Neutrophil (primary cell): Measurements from ENCODE around the gene IQCB1.

Source experiments
- H3K27ac ChIP-seq: fragments of 200-600 bp; sonication (generic); 2 replicates; pipeline ENCODE4 v1.5.1; 2016; ENCODE audit warnings: mild to moderate bottlenecking, moderate library complexity
- H3K27me3 ChIP-seq: fragments of 200-600 bp; sonication (generic); 2 replicates; pipeline ENCODE4 v1.6.0; 2016; ENCODE audit warnings: mild to moderate bottlenecking
- H3K36me3 ChIP-seq: fragments of 200-600 bp; sonication (generic); 2 replicates; pipeline ENCODE4 v1.5.1; 2017
- H3K4me1 ChIP-seq, 2 experiments: fragments of 200-600 bp in 1 of 2; sonication (generic) in 1 of 2; 1 replicate in 1 of 2; 2 replicates in 1 of 2; pipeline versions ENCODE4 v1.5.1 to v1.6.1; 2013 to 2016; ENCODE audit warnings: low read depth in 1 of 2, low read length in 1 of 2, mild to moderate bottlenecking in 1 of 2, moderate library complexity in 1 of 2; ENCODE audit not compliant: control insufficient read depth in 1 of 2, insufficient read depth in 1 of 2
- H3K4me3 ChIP-seq, 2 experiments: fragments of 200-600 bp in 1 of 2; sonication (generic) in 1 of 2; 1 replicate in 1 of 2; 2 replicates in 1 of 2; pipeline ENCODE4 v1.5.1; 2013 to 2016; ENCODE audit warnings: low read depth in 1 of 2, low read length in 1 of 2, mild to moderate bottlenecking in 1 of 2, moderate library complexity in 1 of 2
- H3K9me3 ChIP-seq: fragments of 200-600 bp; sonication (generic); 2 replicates; pipeline ENCODE4 v1.5.1; 2016
- TF ChIP-seq, protein P1 (sequence below): fragments of 200-600 bp; sonication (generic); IDR thresholded peaks from 2 replicates; pipeline ENCODE4 v1.5.1; 2016; ENCODE audit warnings: antibody characterized with exemption

IQCB1 gene

DNA sequence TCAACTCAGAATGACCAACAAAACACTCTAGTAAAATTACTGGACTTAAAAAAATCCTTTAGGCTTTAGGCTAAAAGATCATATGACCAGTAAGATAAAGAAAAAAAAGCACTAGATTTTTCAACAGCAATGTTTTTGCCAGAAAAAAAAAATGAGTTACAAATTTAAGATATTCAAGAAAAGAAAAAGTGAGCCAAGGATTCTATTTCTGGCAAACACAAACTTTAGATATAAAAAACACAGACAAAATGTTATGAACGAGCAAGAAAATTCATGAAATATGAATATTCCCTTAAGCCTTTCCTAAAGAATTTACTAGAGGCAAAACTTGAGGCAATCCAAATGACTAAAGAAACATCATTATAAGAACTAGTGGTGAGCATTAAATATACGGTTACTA, 94.0 kb downstream of the IQCB1 start:
- Histone ChIP-seq H3K27me3 (no peaks in the 10 kb centered on the region), H3K4me3 (no peak overlapping the region), H3K36me3 (no peaks in the 10 kb centered on the region), H3K27ac (no peak overlapping the region), H3K4me1 (no peaks in the 10 kb centered on the region), H3K9me3 (no peaks in the 10 kb centered on the region)
- TF ChIP-seq, protein P1, sequence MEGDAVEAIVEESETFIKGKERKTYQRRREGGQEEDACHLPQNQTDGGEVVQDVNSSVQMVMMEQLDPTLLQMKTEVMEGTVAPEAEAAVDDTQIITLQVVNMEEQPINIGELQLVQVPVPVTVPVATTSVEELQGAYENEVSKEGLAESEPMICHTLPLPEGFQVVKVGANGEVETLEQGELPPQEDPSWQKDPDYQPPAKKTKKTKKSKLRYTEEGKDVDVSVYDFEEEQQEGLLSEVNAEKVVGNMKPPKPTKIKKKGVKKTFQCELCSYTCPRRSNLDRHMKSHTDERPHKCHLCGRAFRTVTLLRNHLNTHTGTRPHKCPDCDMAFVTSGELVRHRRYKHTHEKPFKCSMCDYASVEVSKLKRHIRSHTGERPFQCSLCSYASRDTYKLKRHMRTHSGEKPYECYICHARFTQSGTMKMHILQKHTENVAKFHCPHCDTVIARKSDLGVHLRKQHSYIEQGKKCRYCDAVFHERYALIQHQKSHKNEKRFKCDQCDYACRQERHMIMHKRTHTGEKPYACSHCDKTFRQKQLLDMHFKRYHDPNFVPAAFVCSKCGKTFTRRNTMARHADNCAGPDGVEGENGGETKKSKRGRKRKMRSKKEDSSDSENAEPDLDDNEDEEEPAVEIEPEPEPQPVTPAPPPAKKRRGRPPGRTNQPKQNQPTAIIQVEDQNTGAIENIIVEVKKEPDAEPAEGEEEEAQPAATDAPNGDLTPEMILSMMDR: no peak

DNA sequence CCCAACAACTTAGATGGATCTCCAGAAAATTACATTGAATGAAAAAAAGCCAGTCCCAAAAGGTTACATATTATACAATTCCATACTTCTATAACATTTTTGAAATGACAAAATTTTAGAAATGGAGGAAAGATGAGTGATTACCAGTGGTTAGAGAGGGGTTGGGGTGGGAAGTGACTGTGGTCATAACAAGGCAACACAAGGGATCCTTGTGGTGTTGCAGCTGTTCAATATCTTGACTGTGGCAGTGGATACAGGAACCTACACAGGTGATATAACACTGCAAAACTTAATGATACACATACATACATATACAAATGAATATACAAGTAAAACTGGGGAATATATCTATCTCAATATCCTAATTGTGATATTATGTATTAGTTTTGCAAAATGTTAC, 95.0 kb downstream of the IQCB1 start:
- TF ChIP-seq, protein P1: no peak
- Histone ChIP-seq H3K27me3 (no peaks in the 10 kb centered on the region), H3K36me3 (no peaks in the 10 kb centered on the region), H3K4me1 (no peaks in the 10 kb centered on the region), H3K27ac (no peak overlapping the region), H3K4me3 (no peak overlapping the region), H3K9me3 (no peaks in the 10 kb centered on the region)

DNA sequence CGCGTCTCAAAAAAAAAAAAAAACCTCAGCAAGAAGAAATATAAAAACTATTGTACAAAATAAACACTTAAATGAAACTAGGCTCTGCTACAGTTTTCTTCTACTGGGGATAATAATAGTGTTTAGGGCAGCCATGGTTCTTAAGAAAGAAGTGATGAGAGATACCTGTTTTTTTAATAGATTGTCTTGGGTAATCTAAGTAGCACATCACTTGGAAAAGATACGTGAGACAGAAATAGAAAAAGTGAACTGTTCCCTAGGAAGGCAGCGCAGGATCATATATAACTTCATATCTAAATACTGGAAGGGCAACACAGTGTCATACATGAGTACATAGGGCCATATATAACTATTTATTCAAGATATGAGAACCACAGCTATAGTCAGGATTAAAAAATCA, 97.2 kb downstream of the IQCB1 start:
- Histone ChIP-seq H3K27me3 (no peaks in the 10 kb centered on the region), H3K9me3 (no peaks in the 10 kb centered on the region), H3K36me3 (no peaks in the 10 kb centered on the region), H3K4me3 (no peak overlapping the region), H3K27ac (no peak overlapping the region), H3K4me1 (no peaks in the 10 kb centered on the region)
- TF ChIP-seq, protein P1: no peak

DNA sequence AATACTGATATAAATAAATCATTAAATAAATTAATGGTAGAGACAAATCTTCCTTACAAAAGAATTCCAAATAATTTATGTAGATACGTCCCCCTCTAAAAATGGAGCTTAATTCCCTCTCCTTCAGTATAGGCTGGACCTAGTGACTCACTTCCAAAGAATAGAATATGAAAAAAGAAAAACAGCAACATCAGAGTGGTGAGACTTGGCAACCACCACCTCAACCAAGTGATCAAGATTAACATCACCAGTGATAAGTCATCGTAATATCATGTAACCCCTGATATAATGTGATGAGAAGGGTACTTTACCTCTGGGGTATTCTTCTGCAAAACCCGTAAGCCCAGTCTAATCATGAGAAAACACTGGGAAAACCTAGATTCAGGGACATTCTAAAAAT, 98.7 kb downstream of the IQCB1 start:
- Histone ChIP-seq H3K27ac (no peak overlapping the region), H3K4me3 (no peak overlapping the region), H3K27me3 (no peaks in the 10 kb centered on the region), H3K36me3 (no peaks in the 10 kb centered on the region), H3K9me3 (no peaks in the 10 kb centered on the region), H3K4me1 (no peaks in the 10 kb centered on the region)
- TF ChIP-seq, protein P1: no peak

DNA sequence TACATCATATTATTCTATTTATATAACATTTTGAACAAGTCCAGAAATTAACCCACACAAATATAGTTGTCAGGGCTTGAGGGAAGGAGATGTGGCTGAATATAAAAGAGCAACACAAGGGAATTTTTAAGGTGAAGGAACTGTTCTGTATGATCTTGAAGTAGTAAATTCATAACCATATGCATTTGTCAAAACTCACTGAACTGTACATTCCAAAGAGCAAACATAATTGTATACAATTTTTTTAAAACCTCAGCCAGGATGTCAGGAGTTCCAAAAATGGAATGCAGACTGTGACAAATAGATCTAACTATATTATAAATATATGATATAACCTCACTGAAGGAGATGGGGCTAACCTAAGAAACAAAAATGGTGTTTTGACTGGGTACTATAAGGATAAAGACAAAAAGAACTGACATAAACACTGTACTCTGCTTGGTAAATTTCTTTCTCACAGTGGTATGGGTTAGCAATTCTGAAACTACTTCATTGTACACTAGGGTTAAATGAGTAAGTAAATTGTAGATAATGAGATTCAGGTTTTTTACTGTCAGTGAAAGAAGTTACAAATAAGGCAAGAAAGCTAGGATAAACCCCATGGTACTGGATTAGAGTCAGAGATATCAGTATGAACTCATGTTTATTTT, 99.7 kb downstream of the IQCB1 start:
- Histone ChIP-seq H3K36me3 (no peaks in the 10 kb centered on the region), H3K27ac (no peak overlapping the region), H3K9me3 (no peaks in the 10 kb centered on the region), H3K27me3 (no peaks in the 10 kb centered on the region), H3K4me1 (no peaks in the 10 kb centered on the region), H3K4me3 (no peak overlapping the region)
- TF ChIP-seq, protein P1: no peak
